DMS79 treated with DMSO at 0.1 percent for 48 hours (cell line): ENCODE measurements around the gene ACAA1.
"Not testable (repeated sequence)": the region's sequence is repeated elsewhere in the genome, so short reads cannot be mapped to it uniquely, and the experiment has no call there.

Experiments
- DNase-seq: peaks from one replicate; lab custom pipeline; 2025; lab: John Stamatoyannopoulos, UW

ACAA1 gene

DNA sequence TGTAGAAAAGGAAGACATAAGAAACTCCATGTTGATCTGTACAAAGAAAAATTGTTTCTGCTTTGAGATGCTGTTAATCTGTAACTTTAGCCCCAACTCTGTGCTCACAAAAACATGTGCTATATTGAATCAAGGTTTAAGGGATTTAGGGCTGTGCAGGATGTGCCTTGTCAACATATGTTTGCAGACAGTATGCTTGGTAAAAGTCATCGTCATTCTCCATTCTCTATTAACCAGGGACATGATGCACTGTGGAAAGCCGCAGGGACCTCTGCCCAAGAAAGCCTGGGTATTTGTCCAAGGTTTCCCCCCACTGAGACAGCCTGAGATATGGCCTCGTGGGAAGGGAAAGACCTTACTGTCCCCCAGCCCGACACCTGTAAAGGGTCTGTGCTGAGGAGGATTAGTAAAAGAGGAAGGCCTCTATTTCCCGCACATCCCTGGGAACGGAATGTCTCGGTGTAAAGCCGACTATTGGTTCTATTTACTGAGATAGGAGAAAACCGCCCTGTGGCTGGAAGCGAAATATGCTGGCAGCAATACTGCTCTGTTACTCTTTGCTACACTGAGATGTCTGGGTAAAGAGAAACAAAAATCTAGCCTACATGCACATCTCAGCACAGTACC lies 2.3 kb downstream of the ACAA1 start:
- DNase-seq: not testable (repeated sequence)

DNA sequence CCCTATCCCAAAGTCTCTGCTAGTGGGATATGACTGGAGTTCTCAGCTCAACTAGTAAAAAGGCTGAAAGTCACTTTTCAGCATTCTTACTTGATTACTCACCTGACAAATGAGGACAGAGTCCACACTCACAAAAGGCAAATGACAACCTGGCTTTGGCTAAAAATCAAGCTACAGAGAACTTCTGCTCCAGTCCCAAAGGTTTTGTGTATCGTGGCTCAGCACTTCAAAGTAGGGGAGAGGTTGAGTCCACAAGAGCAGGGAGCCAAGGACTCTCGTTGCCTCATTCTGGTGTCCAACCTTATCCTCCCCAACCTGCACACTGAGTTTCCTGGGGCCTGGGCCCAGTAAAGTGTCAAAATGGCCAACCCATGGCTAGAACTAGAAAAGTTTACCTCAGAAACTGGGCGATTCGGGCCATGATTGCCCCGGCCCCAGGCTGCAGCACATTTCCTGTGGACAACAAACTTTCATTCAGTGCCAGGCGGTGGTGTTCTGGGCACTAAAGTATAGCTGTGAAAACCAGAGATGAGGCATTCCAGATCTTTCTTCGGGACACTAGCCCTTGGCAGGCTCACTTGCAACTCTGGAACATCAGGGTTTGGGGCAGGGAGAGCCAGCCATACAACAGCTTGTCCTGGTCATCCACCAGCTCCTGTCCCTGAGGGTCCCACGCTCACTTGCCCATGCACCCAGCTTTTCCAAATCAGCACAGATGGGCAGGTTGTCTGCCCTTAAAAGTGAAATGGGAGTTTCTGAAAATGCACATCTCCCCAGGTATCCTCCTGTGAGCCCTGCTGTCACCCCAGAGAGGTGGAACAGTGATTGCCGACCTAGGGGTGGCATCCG lies 3.1 kb downstream of the ACAA1 start:
- no peak for DNase-seq

GRCh38 chr3:38133209-38133556 lies 3.7 kb downstream of the ACAA1 start:
- no peak for DNase-seq

DNA sequence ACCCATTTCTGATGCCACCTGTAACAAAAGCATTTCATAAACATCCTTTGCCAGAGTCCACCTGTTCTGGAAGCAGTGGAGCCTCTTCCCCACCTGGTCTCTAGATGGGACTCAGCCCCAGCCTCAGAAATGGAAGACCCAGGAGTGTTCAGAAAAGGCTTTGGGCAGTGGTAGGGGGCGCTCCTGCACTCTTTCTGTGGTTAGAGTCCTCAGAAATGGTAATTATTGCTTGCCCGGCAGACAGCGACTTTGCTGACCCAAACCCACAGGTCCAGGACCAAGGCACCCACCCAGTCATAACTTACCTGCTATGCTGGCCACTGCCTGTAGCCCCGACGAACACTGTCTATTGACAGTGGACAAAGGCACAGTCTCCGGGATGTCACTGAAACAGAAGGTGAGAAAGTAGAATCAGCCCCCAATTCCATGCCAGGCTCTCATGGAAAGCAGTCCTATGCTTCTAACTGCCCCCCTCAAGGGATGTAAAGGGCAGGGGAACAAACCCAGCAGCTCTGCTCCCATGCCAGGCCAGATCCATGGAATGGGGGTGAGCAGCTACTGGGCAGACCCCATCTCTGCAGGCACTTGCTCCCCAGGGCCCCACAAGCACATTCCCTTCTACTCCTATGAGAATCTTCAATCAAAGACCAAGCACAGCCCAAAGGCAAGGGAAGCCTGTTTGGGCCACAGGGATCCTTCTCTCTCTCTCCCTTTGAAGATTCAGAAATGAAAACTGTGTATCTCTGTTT lies 5.1 kb downstream of the ACAA1 start:
- no peak for DNase-seq

DNA sequence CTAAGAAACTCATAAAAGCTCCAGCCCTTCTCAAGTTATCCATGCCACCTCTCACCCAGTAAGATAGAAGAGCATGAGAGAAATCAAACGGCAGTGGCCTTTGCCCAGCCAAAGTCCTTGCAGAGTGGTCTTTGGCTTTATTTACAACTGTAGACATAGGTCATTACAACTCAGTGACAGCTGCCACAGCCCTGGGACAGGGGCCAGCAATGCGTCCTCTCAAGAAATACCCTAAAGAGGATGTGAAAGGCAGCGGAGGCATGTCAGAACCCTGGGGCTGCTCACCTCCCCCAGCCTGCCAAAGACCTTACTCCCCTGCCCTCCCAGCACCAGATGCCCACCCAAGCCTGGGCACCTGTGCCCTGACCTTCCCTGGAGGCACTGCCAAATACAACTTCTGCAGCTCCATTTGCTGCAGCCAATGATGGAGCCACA lies 6.3 kb downstream of the ACAA1 start:
- no peak for DNase-seq

DNA sequence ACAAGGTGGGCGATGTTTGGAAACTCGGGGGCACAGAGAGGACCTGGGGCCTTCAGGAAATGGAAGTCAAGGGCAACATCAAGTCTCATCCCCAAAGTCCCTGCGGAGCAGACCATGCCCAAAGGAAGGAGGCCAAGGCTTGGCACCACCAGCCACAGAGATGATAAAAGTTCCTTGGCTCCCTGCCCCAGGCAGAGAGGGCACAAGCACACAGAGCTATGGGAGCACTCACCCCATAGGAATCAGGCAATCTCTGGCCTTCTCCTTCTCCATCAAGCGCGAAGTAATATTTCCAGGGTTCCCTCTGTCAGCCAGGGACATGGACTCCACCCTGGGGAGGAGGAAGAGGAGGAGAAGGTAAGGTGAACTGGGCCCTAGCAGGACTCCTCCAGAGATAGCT lies 7.9 kb downstream of the ACAA1 start:
- DNase-seq: no peak

- DNase-seq: no peak
Measured at GRCh38 chr3:38128303-38128655, 8.6 kb downstream of the ACAA1 start.

DNA sequence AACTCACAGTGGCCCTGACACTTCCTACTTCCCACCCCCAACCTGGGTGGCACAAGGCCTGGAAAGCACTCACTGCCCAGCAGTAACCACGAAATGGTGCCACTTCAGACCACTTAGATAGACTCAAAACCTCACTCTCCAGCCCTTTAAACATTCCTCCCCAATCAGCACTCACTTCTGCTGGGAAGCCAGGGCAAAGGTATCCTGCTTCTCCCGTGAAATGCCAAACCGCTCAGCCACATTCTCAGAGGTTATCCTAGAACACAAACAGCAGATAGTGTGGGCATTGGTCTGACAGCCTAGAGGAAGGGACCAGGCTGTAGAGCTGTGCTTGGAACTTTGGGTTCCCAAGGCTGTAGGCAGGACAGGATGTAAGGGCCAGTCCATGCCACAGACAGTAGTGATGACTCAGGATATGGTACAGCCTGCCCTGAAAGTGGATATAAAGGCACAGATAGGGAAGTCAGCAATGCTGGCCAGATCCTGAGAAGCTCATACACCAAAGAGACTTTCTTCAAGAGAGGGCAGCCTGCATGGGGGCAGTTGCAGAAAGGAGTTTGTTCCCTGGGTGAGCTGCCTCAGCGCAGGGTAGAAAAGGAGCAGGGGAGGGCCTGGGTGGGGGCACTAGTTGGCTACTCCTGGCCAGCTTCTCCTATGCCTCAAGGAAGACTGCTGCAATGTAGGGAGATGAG lies 9.2 kb downstream of the ACAA1 start:
- DNase-seq: no peak

GRCh38 chr3:38126121-38126892 lies 10.6 kb downstream of the ACAA1 start:
- DNase-seq: no peak

DNA sequence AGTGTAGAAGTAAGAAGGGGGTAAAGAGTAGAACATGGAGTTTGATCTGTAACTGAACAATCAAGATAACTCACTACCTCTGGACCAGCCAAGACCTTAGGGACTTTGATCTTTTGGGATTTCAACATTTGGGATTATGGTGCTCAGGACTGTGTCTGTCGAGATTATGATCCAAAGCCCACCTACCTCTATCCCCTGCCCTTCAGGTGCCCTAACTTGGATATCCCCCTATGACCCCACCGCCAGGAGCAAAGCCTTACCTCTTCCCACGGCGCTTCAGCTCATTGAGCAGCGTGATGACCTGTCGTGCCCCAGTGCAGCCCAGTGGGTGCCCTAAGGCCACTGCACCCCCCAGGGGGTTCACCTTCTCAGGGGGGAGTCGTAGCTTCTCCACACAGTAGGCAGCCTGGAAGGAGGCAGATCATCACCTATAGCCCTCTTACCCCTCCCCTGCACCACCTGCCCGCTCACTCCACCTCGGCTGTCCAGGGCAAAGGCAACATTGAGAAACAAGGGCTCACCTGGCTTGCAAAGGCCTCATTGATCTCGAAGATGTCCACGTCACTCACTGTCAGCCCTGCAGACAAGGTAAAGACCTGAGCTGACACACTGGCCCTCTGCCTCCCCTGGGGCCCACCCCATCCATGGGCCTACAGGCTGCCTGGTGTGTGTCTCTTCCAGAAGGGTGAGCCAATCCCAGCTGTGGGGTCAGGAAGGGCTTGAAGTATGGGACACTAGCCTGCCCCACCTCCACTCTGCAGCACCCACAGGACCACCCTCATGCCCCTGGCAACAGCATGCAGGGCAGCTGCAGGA lies 11.4 kb downstream of the ACAA1 start:
- DNase-seq: no peak

GRCh38 chr3:38124324-38125122 lies 12.4 kb downstream of the ACAA1 start:
- DNase-seq: no peak

DNA sequence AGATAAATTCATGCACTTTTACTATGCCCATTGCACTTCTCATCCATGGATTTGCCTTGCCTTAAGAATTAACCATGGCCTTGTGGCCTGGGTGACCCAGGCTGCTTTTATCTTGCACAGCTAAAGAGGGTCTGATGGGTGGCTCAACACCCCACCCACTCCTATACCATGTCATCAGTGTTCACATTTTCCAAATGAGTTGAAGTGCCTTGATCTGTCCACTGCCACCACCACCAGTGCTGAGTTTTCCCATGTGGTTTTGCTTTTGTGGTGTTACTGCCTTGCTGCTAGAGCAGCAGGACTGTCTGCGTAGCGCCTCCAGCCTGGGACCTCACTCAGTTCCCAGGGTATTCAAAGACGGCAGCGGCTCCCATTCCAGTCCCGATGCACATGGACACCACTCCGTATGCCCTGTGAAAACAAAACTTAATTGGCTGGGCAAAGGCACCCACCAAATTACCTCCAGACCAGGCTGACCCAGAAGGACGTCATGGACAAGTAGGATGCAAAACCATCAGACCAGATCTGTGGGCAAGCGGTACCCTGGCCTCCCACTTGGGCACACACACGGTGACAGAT lies 14.1 kb downstream of the ACAA1 start:
- no peak for DNase-seq

GRCh38 chr3:38121832-38122461 lies 15.0 kb downstream of the ACAA1 start:
- DNase-seq: no peak

- no peak for DNase-seq
Measured at GRCh38 chr3:38121451-38121831, 15.5 kb downstream of the ACAA1 start.

GRCh38 chr3:38120693-38121450 lies 16.1 kb downstream of the ACAA1 start:
- DNase-seq: no peak

DNA sequence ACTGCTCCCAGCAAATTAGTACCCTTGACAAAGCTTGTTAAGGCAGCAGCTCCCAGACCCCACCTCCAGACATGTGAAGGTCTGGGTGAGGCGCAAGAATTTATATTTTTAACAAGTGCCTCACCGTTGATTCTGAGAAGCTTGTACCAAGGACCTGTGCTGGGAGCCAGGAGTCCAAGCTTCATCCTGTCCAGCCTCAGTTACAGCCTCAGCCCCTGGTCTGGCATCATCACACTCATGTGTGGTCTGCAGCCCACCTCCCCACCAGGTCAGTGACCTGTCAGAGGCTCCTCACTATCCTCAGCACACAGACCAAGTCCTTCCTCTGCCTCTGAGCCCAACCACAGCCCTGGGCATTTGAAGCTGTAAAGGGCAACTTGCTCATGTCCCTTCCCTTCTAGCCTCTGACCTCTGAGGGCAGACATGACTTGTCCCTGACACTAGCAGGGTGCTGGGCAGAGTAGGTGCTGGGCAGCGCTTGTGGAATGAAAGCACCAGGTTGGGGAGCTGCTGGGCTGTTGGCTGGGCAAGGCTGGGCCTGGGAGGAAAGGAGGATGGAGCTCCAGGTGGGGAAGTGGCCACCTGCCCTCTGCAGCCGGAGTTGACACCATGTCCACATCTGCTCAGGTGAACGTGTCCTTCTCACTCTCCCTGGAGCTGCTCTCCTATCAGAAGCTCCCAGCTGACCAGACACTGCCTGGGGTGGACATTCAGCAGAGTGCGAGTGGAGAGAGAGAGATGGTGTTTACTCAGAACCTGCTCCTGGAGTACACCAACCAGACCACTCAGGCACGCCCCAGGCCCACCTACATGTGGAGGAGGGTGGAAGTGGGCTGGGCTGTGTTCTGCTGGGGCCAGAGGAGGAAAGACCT lies 16.9 kb downstream of the ACAA1 start:
- no peak for DNase-seq

- no peak for DNase-seq
Measured at GRCh38 chr3:38119248-38119544, 17.7 kb downstream of the ACAA1 start.
